Peyer's patch (tissue), 4 donors: ENCODE measurements around the gene MINDY4.

Experiments used
- CTCF ChIP-seq, 6 experiments: fragments of 450-650 bp in 4 of 6; fragments of 200-600 bp in 2 of 6; sonication (generic) in 1 of 6; IDR thresholded peaks; one replicate each; pipeline ENCODE4 v1.5.1; 2017 to 2019; ENCODE audit warnings: antibody characterized with exemption in 6 of 6, mild to moderate bottlenecking in 3 of 6, moderate library complexity in 1 of 6
- POLR2A ChIP-seq, 2 donors: fragments of 450-650 bp; IDR thresholded peaks; one replicate each; pipeline ENCODE4 v1.5.1; 2017; ENCODE audit warnings: antibody characterized with exemption in 2 of 2, mild to moderate bottlenecking in 2 of 2, moderate library complexity in 2 of 2

DNA sequence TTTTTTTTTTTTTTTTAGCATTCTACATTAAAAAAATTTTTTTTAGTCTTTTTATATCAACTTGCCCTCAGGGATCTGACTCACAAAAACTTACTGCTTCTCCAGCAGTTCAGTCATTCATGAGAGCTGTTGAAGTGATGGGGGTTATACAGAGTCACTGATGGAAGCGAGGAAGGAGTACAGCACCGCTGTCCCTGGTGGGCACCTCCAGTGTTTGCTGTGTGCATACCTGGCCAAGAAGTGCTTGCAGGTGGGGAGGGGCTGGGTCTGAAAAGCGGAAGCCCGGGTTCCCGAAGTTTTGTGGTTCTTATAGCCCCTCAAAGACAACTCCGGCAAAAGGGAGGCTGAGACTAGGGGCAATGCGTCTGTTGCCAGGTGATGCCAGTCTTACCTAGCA is 46.2 kb downstream of the MINDY4 start:
- no peak for TF ChIP-seq CTCF (IDR thresholded peaks at IDR 0.05)
- TF ChIP-seq POLR2A (IDR thresholded peaks at IDR 0.05): no peak
